GM12878 (cell line): ENCODE data around the gene SCAI. TPM values are rescaled to one million over a fixed set of nuclear protein-coding genes. Genes with fewer than 3 reads are reported as not detected.

Experiments
- ATAC-seq: fragments of 200-7000 bp; cut with Tn5 transposase; 3 replicates; pipeline ENCODE4 v1.9.1; 2020; ENCODE audit warnings: mild to moderate bottlenecking, moderate library complexity
- BruUV-seq: library from RNA; stranded (reverse); fragments of 400-500 nt; replicated peaks from 2 replicates; lab custom pipeline; 2021; lab: Mats Ljungman, UMichigan
- CTCF ChIA-PET: fragments of 300-600 bp; sonication (Branson Sonifier 250); formaldehyde crosslinking; extraction: SDS; loops from one replicate; lab custom pipeline; 2021; ENCODE audit warnings: inconsistent platforms; lab: Yijun Ruan, JAX
- POLR2A ChIA-PET: fragments of 350-600 bp; formaldehyde crosslinking; extraction: SDS; loops from one replicate; lab custom pipeline; 2021; ENCODE audit warnings: inconsistent platforms; lab: Charles Lee
- RAD21 ChIA-PET: fragments of 300-600 bp; sonication (Branson Sonifier 250); formaldehyde crosslinking; loops from one replicate; lab custom pipeline; 2023; ENCODE audit warnings: antibody characterized with exemption; ENCODE audit not compliant: unreplicated experiment; lab: Charles Lee
- SMC1A ChIA-PET: fragments of 300-600 bp; sonication (Branson Sonifier 250); formaldehyde crosslinking; loops from one replicate; lab custom pipeline; 2023; ENCODE audit not compliant: unreplicated experiment, uncharacterized antibody; lab: Charles Lee
- DNase-seq: peaks from one replicate; pipeline ENCODE4 v3.0.0-alpha.2; 2011; ENCODE audit warnings: low read depth, low spot score
- FAIRE-seq: peaks from 3 replicates; lab custom pipeline; 2011; peaks lifted over from hg19 to GRCh38; lab: Jason Lieb, UNC
- H2AFZ ChIP-seq: 2 replicates; pipeline ENCODE4 v1.6.0; 2011; ENCODE audit warnings: low read depth, low read length, control low read depth; ENCODE audit not compliant: control insufficient read depth
- H3K27ac ChIP-seq: 2 replicates; pipeline ENCODE4 v1.5.1; 2011; ENCODE audit warnings: control low read depth; ENCODE audit not compliant: control insufficient read depth, insufficient read depth
- H3K27me3 ChIP-seq, 2 experiments: replicated peaks in 1 of 2; 2 replicates each; pipeline versions ENCODE4 v1.6.0 to v1.6.1; 2011; ENCODE audit warnings: low read length in 1 of 2; ENCODE audit not compliant: control insufficient read depth in 2 of 2, insufficient read depth in 2 of 2
- H3K36me3 ChIP-seq, 2 experiments: 2 replicates each; pipeline ENCODE4 v1.5.1; 2011; ENCODE audit warnings: low read length in 1 of 2; ENCODE audit not compliant: control insufficient read depth in 2 of 2, insufficient read depth in 2 of 2
- H3K4me1 ChIP-seq: 2 replicates; pipeline ENCODE4 v1.6.1; 2011; ENCODE audit warnings: mild to moderate bottlenecking, low read length, moderate library complexity, mixed read lengths; ENCODE audit not compliant: control insufficient read depth, insufficient read depth
- H3K4me2 ChIP-seq: 2 replicates; pipeline ENCODE4 v1.6.0; 2011; ENCODE audit warnings: control low read depth; ENCODE audit not compliant: control insufficient read depth, insufficient read depth
- H3K4me3 ChIP-seq: fragments of 200-600 bp; sonication (generic); 2 replicates; pipeline ENCODE4 v1.5.1; 2016
- H3K79me2 ChIP-seq: 2 replicates; pipeline ENCODE4 v1.6.0; 2011; ENCODE audit warnings: low read length; ENCODE audit not compliant: control insufficient read depth, insufficient read depth
- H3K9ac ChIP-seq: 2 replicates; pipeline ENCODE4 v1.8.0; 2011; ENCODE audit warnings: low read length, control low read depth, mixed read lengths; ENCODE audit not compliant: control insufficient read depth, insufficient read depth
- H3K9me3 ChIP-seq: replicated peaks from 3 replicates; pipeline ENCODE4 v1.5.1; 2011; ENCODE audit warnings: mild to moderate bottlenecking, low read length; ENCODE audit not compliant: control insufficient read depth, insufficient read depth
- H4K20me1 ChIP-seq: 2 replicates; pipeline ENCODE4 v1.6.0; 2011; ENCODE audit not compliant: control insufficient read depth, insufficient read depth
- HDGF ChIP-seq: fragments of 450-650 bp; IDR thresholded peaks from 2 replicates; pipeline ENCODE4 v1.6.1; 2016; ENCODE audit warnings: antibody characterized with exemption
- JUND ChIP-seq: IDR thresholded peaks from 2 replicates; pipeline ENCODE4 v1.6.1; 2012; ENCODE audit warnings: low read depth, mild to moderate bottlenecking, low read length, improper control_type of control experiment, moderate library complexity
- NR2C1 ChIP-seq: fragments of 450-650 bp; IDR thresholded peaks from 2 replicates; pipeline ENCODE4 v1.6.1; 2017; ENCODE audit warnings: antibody characterized with exemption, mild to moderate bottlenecking, moderate library complexity
- SMAD1 ChIP-seq: fragments of 450-650 bp; IDR thresholded peaks from 2 replicates; pipeline ENCODE4 v1.6.1; 2018; ENCODE audit warnings: mild to moderate bottlenecking, low read depth; ENCODE audit not compliant: partially characterized antibody
- TAF1 ChIP-seq: IDR thresholded peaks from 2 replicates; pipeline ENCODE4 v1.6.1; 2011; ENCODE audit warnings: mild to moderate bottlenecking, low read depth, low read length, borderline replicate concordance
- TBL1XR1 ChIP-seq: IDR thresholded peaks from 2 replicates; pipeline ENCODE4 v1.6.1; 2012; ENCODE audit warnings: low read depth, low read length, improper control_type of control experiment
- WRNIP1 ChIP-seq: IDR thresholded peaks from 2 replicates; pipeline ENCODE4 v1.6.1; 2011; ENCODE audit warnings: low read depth, low read length, improper control_type of control experiment, borderline replicate concordance
- WGBS: methylation state at CpG from one replicate; pipeline ENCODE4 v1.1.6; 2016; ENCODE audit warnings: low lambda C conversion rate; ENCODE audit not compliant: insufficient replicate concordance, insufficient coverage; ENCODE audit errors: missing lambda C conversion rate; 5-methylcytosine and 5-hydroxymethylcytosine counted together
- in situ Hi-C: fragments of 300-500 bp; cut with MboI; formaldehyde crosslinking; loops from 9 replicates; pipeline ENCODE4 v1.14.3; 2018; ENCODE audit warnings: mixed read lengths
- intact Hi-C: fragments of 100-400 bp; cut with micrococcal nuclease; formaldehyde crosslinking; loops from one replicate; pipeline ENCODE4 v1.14.2; 2022; ENCODE audit not compliant: unreplicated experiment
- polyA plus RNA-seq, 11 experiments: library from polyadenylated mRNA; depleted of rRNA in 4 of 11; unstranded in 6 of 11; stranded (reverse) in 5 of 11; fragments of >200 nt; fragmentation: Nextera tagmentation in 4 of 11; fragmentation: Illumina TruSeq in 1 of 11; extraction: Ambion mirVana in 4 of 11; extraction: Trizol in 1 of 11; gene quantifications; 1 replicate in 1 of 11; 2 replicates in 10 of 11; pipeline versions ENCODE4 v1.2.1 to v1.2.3, GENCODE V29; 2011 to 2016; ENCODE audit warnings: inconsistent platforms in 2 of 11, missing spikeins in 2 of 11, low read depth in 1 of 11
- total RNA-seq, 4 experiments: library from RNA; depleted of rRNA in 3 of 4; stranded (reverse); fragments of >200 nt in 3 of 4; fragmentation: Illumina TruSeq in 1 of 4; extraction: Trizol in 1 of 4; gene quantifications; 2 replicates each; pipeline versions ENCODE4 v1.2.1 to v1.2.3, GENCODE V29; 2013 to 2021
- TF ChIP-seq, protein P1 (sequence below): fragments of 450-650 bp; IDR thresholded peaks from 2 replicates; pipeline ENCODE4 v1.6.1; 2017; ENCODE audit warnings: mild to moderate bottlenecking, low read depth, inconsistent platforms; ENCODE audit not compliant: poor library complexity, severe bottlenecking
- TF ChIP-seq, protein P2 (sequence below): IDR thresholded peaks from 2 replicates; pipeline ENCODE4 v1.6.1; 2011; ENCODE audit warnings: low read depth, low read length, improper control_type of control experiment, borderline replicate concordance

Gene SCAI
- total and polyA plus RNA-seq, 10 of the 15 experiments (the other 5 are each of a cell fraction or from before 2014, with no cell fraction given): 0.52 to 8.8 (median 5.1) TPM

DNA sequence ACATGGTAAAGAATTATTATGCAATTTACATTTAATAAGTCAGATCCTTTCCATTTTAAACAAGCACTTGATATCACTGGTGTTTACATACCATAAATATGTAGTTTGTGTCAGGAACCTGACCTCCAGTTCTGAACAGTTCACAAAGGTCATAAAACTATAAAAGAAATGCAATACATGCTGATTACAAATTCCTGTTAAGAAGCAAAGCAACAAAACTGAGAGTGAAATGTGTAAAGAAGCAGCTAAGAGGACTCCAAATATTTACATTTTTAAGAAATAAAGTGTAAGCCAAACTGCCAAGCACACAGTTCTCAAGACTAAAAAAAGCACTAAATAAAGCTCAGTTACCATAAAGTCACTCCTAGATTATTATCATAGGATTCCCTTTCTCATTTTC, 17.4 kb upstream of the SCAI start:
- Histone ChIP-seq H3K27ac (no peak overlapping the region), H3K4me3 (no peak overlapping the region), H3K9me3 (no peaks in the 10 kb centered on the region), H3K4me2 (no peak overlapping the region), H3K36me3 (peaks cover 0 to 7% of the 10 kb centered on the region in 2 experiments; a peak in 1 of 4 replicates), H3K4me1 (no peaks in the 10 kb centered on the region)
- no peak for FAIRE-seq
- ChIA-PET POLR2A (interaction anchor here (0.6 kb wide), 1 partner anchor 80 kb away, joined by 3 read pairs; no protein-coding TSS in a partner anchor), RAD21 (no interaction called here), CTCF (no interaction called here)
- no TSS peak for BruUV-seq
- TF ChIP-seq, protein P1, sequence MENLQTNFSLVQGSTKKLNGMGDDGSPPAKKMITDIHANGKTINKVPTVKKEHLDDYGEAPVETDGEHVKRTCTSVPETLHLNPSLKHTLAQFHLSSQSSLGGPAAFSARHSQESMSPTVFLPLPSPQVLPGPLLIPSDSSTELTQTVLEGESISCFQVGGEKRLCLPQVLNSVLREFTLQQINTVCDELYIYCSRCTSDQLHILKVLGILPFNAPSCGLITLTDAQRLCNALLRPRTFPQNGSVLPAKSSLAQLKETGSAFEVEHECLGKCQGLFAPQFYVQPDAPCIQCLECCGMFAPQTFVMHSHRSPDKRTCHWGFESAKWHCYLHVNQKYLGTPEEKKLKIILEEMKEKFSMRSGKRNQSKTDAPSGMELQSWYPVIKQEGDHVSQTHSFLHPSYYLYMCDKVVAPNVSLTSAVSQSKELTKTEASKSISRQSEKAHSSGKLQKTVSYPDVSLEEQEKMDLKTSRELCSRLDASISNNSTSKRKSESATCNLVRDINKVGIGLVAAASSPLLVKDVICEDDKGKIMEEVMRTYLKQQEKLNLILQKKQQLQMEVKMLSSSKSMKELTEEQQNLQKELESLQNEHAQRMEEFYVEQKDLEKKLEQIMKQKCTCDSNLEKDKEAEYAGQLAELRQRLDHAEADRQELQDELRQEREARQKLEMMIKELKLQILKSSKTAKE: no peak
- no peak for TF ChIP-seq TAF1
- TF ChIP-seq TBL1XR1: no peak
- TF ChIP-seq, all 136 proteins: peak for 0
- no peak for ATAC-seq
- Histone ChIP-seq H3K9ac (no peak overlapping the region), H3K27me3 (no peaks in the 10 kb centered on the region), H2AFZ (no peak overlapping the region), H4K20me1 (no peaks in the 10 kb centered on the region), H3K79me2 (peaks cover 3% of the 10 kb centered on the region; the same call in 1 of the 2 replicates)
- in situ Hi-C loops (no loop called here), intact Hi-C loops (no loop called here)
- DNase-seq: no peak
- SMC1A ChIA-PET: interaction anchor here (1.1 kb wide), 1 partner anchor 13 kb away, joined by 3 read pairs; no protein-coding TSS in a partner anchor

GRCh38 chr9:125156551-125156950, 13.2 kb upstream of the SCAI start:
- POLR2A ChIA-PET: interaction anchor here (0.6 kb wide), 1 partner anchor 379 kb away, joined by 3 read pairs; no protein-coding TSS in a partner anchor
- Histone ChIP-seq H3K27ac (no peak overlapping the region), H3K4me1 (no peaks in the 10 kb centered on the region), H2AFZ (no peak overlapping the region), H3K36me3 (peaks cover 5 to 19% of the 10 kb centered on the region in 2 experiments; a peak in 3 of 4 replicates), H3K9me3 (no peaks in the 10 kb centered on the region), H3K27me3 (no peaks in the 10 kb centered on the region), H3K4me3 (no peak overlapping the region), H3K4me2 (no peak overlapping the region), H3K79me2 (peaks cover 2% of the 10 kb centered on the region; the same call in 1 of the 2 replicates), H3K9ac (no peak overlapping the region), H4K20me1 (no peaks in the 10 kb centered on the region)
- in situ Hi-C loops (no loop called here), intact Hi-C loops (no loop called here)
- SMC1A ChIA-PET: no interaction called here
- 86% methylated on average over 2 of the region's 2 CpGs for WGBS
- TF ChIP-seq, protein P2, sequence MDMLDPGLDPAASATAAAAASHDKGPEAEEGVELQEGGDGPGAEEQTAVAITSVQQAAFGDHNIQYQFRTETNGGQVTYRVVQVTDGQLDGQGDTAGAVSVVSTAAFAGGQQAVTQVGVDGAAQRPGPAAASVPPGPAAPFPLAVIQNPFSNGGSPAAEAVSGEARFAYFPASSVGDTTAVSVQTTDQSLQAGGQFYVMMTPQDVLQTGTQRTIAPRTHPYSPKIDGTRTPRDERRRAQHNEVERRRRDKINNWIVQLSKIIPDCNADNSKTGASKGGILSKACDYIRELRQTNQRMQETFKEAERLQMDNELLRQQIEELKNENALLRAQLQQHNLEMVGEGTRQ: no peak
- TF ChIP-seq WRNIP1: no peak
- no peak for TF ChIP-seq JUND
- TF ChIP-seq SMAD1: no peak
- no peak for TF ChIP-seq NR2C1
- no peak for TF ChIP-seq HDGF
- RAD21 ChIA-PET: no interaction called here
- ATAC-seq: no peak
- FAIRE-seq: no peak
- no TSS peak for BruUV-seq
- CTCF ChIA-PET: interaction anchor here (0.9 to 1.1 kb wide), 2 partner anchors 14 to 29 kb away, joined by 3 read pairs; no protein-coding TSS in a partner anchor
- DNase-seq: no peak
